GM10266 (cell line): ENCODE results near the gene RAD51B.

ENCODE experiments used
- DNase-seq: peaks from one replicate; pipeline ENCODE4 v3.0.0; 2012; ENCODE audit errors: extremely low spot score
- TF ChIP-seq, protein P1 (sequence below): IDR thresholded peaks from 2 replicates; pipeline ENCODE4 v1.5.1; 2012; ENCODE audit warnings: mild to moderate bottlenecking, low read depth; ENCODE audit not compliant: control insufficient read depth, insufficient read depth; ENCODE audit errors: missing control alignments

RAD51B gene

GRCh38 chr14:68105816-68106215 is 286.2 kb downstream of the RAD51B start:
- TF ChIP-seq, protein P1, sequence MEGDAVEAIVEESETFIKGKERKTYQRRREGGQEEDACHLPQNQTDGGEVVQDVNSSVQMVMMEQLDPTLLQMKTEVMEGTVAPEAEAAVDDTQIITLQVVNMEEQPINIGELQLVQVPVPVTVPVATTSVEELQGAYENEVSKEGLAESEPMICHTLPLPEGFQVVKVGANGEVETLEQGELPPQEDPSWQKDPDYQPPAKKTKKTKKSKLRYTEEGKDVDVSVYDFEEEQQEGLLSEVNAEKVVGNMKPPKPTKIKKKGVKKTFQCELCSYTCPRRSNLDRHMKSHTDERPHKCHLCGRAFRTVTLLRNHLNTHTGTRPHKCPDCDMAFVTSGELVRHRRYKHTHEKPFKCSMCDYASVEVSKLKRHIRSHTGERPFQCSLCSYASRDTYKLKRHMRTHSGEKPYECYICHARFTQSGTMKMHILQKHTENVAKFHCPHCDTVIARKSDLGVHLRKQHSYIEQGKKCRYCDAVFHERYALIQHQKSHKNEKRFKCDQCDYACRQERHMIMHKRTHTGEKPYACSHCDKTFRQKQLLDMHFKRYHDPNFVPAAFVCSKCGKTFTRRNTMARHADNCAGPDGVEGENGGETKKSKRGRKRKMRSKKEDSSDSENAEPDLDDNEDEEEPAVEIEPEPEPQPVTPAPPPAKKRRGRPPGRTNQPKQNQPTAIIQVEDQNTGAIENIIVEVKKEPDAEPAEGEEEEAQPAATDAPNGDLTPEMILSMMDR: no peak

GRCh38 chr14:68106456-68106855 is 286.9 kb downstream of the RAD51B start:
- TF ChIP-seq, protein P1: no peak
- no peak for DNase-seq

More at GRCh38 chr14:68105816-68106215, 286.2 kb downstream of the RAD51B start:
- DNase-seq: no peak

- TF ChIP-seq, protein P1: no peak
- DNase-seq: no peak
Observed at GRCh38 chr14:68106905-68107304, 287.3 kb downstream of the RAD51B start.

- no peak for DNase-seq
- TF ChIP-seq, protein P1: no peak
Observed at GRCh38 chr14:68109132-68109900, 289.7 kb downstream of the RAD51B start.

DNA sequence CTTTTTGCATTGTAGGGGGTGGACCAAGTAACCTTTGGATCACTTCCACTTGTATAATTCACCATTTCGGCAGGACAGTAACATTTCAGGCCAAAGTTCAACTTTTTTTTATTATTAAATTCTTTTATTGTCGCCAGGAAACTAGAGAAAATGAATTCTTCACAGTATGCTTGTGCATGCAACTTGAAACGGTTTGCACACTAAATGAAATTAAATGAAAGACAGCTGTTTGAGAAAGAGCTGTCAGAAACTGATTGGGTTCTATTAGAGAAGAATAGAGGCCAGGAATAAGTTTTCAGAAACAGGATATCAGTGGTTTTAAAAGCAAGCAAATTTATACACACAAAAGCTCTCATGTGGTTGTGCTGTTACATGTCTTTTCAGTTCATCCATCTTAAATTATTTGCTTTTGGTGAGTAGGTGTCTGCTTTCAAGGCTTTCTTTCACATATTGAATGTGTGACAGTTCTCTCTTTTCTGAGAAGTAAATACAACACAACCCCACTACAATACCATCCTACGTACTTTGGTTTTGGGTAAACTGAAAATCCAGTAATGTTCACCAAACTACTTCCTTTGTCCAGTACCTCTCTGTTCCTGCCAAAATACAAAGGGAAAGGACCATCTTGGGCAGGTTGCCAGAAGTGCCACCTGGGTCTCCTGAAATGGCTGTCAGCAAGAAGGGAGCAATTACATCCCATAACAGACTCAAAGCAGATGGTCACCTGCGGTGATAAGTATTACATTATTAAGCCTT is 291.7 kb downstream of the RAD51B start:
- TF ChIP-seq, protein P1: no peak
- no peak for DNase-seq

- TF ChIP-seq, protein P1: no peak
- DNase-seq: no peak
Observed at GRCh38 chr14:68111853-68112270, 292.3 kb downstream of the RAD51B start.

GRCh38 chr14:68112442-68112841 is 292.9 kb downstream of the RAD51B start:
- TF ChIP-seq, protein P1: no peak
- DNase-seq: no peak
